Stimulated activated CD4-positive, alpha-beta T cell treated with anti-CD3 and anti-CD28 coated beads, Interleukin-4, amount 100 ng/mL, for 24 hours (primary cell): ENCODE data around the gene TAF13.
"Not testable (repeated sequence)": the region's sequence is repeated elsewhere in the genome, so short reads cannot be mapped to it uniquely, and the experiment has no call there.

Experiments
- DNase-seq: peaks from one replicate; pipeline ENCODE4 v3.0.0-alpha.2; 2020

Gene TAF13

GRCh38 chr1:109091078-109091838 is 15.5 kb upstream of the TAF13 start:
- no peak for DNase-seq

- DNase-seq = peak; percentile 90
These were observed 14.6 kb upstream of the TAF13 start, which contains the start of gene TMEM167B for GRCh38 chr1:109090196-109091077. Gene TMEM167B, plus strand, starts transcription at chr1:109090764. Its CDS starts 109 bp downstream, at chr1:109090873.

GRCh38 chr1:109089242-109090015 is 13.6 kb upstream of the TAF13 start:
- DNase-seq = no peak

- DNase-seq = no peak
These were observed 9.0 kb upstream of the TAF13 start for GRCh38 chr1:109084563-109085517.

- DNase-seq = no peak
These were observed 8.1 kb upstream of the TAF13 start for GRCh38 chr1:109083923-109084322.

- DNase-seq = no peak
These were observed 7.7 kb upstream of the TAF13 start for GRCh38 chr1:109083501-109083900.

GRCh38 chr1:109080441-109081082 is 4.8 kb upstream of the TAF13 start:
- DNase-seq = no peak

GRCh38 chr1:109079240-109079622 is 3.4 kb upstream of the TAF13 start:
- DNase-seq = no peak

GRCh38 chr1:109078317-109078716 is 2.5 kb upstream of the TAF13 start:
- no peak for DNase-seq

GRCh38 chr1:109069294-109069693 is 6.5 kb downstream of the TAF13 start:
- no peak for DNase-seq

- no peak for DNase-seq
These were observed 7.9 kb downstream of the TAF13 start for GRCh38 chr1:109067883-109068282.

- no peak for DNase-seq
These were observed 10.7 kb downstream of the TAF13 start for GRCh38 chr1:109065137-109065536.

GRCh38 chr1:109061183-109061582 is 14.6 kb downstream of the TAF13 start:
- DNase-seq = no peak

GRCh38 chr1:109060707-109061106 is 15.1 kb downstream of the TAF13 start:
- DNase-seq = no peak

GRCh38 chr1:109059026-109059425 is 16.8 kb downstream of the TAF13 start:
- no peak for DNase-seq

GRCh38 chr1:109056064-109056463 is 19.7 kb downstream of the TAF13 start:
- DNase-seq = no peak

GRCh38 chr1:109052145-109052544 is 23.7 kb downstream of the TAF13 start:
- not testable (repeated sequence) for DNase-seq

- DNase-seq = no peak
These were observed 25.4 kb downstream of the TAF13 start for GRCh38 chr1:109050228-109050995.

- no peak for DNase-seq
These were observed 27.5 kb downstream of the TAF13 start for GRCh38 chr1:109048335-109048734.

GRCh38 chr1:109047339-109047738 is 28.5 kb downstream of the TAF13 start:
- DNase-seq = no peak

- DNase-seq = no peak
These were observed 29.1 kb downstream of the TAF13 start for GRCh38 chr1:109046671-109047070.
